NCI-H748 (cell line): Measurements from ENCODE around the gene HSH2D.
"Not testable (repeated sequence)": the region's sequence is repeated elsewhere in the genome, so short reads cannot be mapped to it uniquely, and the experiment has no call there.

Source experiments
- DNase-seq: peaks from one replicate; lab custom pipeline; 2025; ENCODE audit not compliant: unreplicated experiment; lab: John Stamatoyannopoulos, UW

HSH2D gene

GRCh38 chr19:16143399-16144215 lies at the start of gene HSH2D:
Gene HSH2D (plus strand): TSS chr19:16143685. CDS start chr19:16148751, 5,066 bp downstream.
- peak; percentile 49 for DNase-seq

GRCh38 chr19:16094360-16095070 lies 49.0 kb upstream of the HSH2D start:
- DNase-seq, result no peak

- no peak for DNase-seq
These were observed 48.4 kb upstream of the HSH2D start for GRCh38 chr19:16095071-16095571.

GRCh38 chr19:16096280-16096855 lies 47.1 kb upstream of the HSH2D start:
- no peak for DNase-seq

DNA sequence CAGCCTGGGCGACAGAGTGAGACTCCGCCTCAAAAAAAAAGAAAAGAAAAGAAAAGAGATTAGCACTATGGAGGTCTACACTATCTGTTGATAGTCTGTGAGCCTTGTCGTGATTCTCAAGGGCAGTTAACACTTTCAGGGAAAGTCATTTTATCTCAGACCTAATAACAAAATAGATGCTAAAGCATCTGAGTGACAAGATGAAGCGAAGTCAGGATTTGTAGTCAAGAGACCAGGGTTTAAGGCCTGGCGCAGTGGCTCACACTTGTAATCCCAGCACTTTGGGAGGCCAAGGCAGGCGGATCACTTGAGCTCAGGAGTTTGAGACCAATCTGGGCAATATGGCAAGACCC lies 45.1 kb upstream of the HSH2D start:
- no peak for DNase-seq

DNA sequence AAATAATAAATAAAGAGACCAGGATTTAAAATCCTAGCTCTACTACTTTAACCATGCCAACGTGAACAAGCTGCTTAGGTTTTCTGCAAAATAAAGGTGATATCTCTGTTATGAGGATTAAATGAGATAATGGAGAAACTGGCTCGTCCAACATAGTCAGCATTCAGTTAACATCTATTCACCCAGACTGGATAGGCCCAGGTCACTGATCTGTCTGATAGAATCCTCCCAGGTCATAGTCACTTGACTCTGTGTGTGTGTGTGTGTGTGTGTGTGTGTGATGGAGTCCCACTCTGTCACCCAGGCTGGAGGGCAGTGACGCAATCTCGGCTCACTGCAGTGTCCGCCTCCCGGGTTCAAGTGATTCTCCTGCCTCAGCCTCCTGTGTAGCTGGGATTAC lies 44.7 kb upstream of the HSH2D start:
- DNase-seq, result no peak

GRCh38 chr19:16099314-16099965 lies 44.0 kb upstream of the HSH2D start:
- not testable (repeated sequence) for DNase-seq

DNA sequence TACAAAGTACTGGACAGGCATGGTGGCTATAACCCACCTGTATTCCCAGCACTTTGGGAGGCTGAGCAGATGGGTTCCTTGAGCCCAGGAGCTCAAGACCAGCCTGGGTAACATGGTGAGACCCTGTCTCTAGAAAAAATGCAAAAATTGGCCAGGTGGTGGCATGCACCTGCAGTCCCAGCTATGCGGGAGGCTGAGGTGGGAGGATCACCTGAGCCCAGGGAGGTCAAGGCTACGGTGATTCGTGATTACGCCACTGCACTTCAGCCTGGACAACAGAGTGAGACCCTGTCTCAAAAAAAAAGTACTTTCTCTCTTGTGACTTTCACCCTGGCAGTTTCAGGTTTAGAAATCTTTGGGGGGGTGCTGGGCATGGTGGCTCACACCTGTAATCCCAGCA lies 43.0 kb upstream of the HSH2D start:
- DNase-seq, result no peak

DNA sequence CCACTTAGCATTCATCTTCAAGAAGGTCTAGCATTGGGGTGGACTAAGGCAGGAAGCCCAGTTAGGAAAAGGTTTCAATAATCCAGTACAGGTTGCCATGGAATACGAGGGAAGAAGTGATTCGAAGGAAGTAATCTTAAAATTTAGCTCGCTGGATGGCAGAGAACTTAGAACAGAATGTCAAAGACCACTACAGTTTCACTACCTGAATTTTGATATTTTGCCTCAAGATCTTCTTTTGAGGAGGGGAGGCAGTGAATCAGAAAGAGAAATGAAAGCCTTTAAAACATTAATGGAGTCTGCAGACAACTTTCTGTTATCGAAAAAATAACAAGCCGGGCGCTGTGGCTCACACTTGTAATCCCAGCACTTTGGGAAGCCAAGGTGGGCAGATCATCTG lies 38.8 kb upstream of the HSH2D start:
- no peak for DNase-seq

- DNase-seq, result no peak
These were observed 37.4 kb upstream of the HSH2D start for GRCh38 chr19:16106121-16106520.

DNA sequence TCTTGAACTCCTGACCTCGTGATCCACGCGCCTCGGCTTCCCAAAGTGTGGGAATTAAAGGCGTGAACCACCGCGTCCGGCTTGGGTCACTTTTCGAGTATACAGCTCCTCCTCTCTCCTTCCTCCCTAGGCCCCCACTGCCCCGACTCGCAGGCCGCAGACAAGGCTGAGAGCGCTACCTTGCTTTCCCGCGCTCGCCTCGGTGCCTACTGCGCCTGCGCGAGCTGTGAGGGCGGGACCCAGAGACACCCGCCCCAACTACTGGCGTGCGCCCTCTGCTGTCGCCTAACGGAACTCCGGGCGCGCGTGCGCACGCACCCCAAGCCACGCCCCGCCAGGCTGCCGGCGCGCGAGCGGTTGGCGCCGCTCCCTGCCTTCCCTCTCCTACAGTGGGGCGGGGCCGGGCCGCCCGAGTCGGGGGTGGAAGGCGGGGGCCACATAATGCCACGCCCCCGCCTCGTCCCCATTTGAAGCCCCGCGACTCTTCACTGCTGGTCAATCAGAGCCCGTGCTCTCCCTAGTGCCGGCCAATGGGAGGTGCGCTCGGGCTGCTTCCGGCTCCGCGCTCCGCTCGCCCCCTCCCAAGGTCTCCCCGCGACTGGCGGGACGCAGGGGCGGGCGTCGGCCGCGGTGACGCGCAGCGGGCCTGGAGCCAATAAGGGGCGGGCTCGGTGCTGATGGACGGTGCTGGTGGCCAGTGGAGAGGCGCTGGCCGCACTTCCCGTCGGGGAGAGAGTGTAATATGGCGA lies 32.2 kb upstream of the HSH2D start, which contains the start of gene RAB8A:
Gene RAB8A (plus strand): TSS at position 730 of the 749 bp plus-strand sequence. CDS start 13 bp downstream, at position 743.
- peak; percentile 96 for DNase-seq

DNA sequence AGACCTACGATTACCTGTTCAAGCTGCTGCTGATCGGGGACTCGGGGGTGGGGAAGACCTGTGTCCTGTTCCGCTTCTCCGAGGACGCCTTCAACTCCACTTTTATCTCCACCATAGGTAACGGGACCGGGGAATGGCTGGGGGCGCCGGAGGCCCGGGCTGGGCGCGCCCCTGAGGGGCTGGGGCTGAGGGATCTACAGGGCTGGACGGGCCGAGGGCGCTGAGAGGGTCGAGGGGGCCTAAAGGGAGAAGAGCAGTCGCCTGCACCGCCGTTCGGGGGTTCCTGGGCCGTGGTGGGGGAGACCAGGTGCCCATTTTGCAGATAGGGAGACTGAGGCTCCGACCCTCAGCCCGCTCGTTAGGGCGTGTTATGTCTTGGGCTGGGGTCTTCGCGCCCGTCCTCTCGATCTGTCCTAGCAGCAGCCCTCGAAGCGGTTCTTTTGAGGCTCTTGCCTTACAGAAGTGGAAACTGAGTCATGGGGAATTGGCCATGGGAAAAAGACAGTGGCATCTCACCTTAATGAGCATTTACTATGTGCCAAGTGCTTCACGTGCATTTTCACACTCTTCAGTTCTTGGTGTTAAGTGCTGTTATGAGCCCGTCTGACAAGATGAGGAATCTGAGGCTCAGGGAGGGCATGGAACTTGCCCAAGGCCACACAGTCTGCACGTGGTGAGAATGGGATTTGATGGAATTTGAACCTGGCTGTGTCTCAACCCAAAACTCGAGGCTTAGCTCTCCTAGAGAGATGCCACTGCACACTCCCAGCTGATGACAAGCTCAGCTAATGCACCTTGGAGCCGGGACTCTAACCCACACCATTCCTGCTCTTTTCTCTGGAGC lies 31.4 kb upstream of the HSH2D start:
- DNase-seq, result no peak

- no peak for DNase-seq
These were observed 30.7 kb upstream of the HSH2D start for GRCh38 chr19:16112778-16113177.

DNA sequence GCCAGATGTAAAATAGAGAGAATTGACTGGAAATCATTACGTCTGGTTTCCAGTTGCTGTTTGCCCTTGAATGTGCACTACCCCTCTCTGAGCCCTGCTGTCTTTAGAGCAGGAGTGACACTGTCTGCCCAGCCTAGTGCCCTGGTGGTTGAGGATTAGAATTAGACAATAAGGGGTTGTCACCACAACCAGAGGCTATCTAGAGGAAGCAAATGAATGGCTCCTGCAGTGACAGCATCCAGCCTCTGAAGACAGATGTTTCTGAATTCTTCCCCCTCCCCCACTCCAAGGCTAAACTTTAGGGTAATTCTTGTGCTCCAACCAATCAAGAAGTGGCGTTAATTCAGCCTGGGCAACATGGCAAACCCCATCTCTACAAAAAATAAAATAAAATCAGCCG lies 29.8 kb upstream of the HSH2D start:
- DNase-seq, result no peak

- no peak for DNase-seq
These were observed 28.0 kb upstream of the HSH2D start for GRCh38 chr19:16115301-16116039.

GRCh38 chr19:16116067-16116466 lies 27.4 kb upstream of the HSH2D start:
- DNase-seq, result no peak

- DNase-seq, result no peak
These were observed 25.9 kb upstream of the HSH2D start for GRCh38 chr19:16117594-16118033.

GRCh38 chr19:16118489-16119033 lies 24.9 kb upstream of the HSH2D start:
- no peak for DNase-seq
